DND-41 (cell line): ENCODE measurements around the gene EPN2.

ENCODE experiments used
- CTCF ChIP-seq: IDR thresholded peaks from 2 replicates; pipeline ENCODE4 v1.5.1; 2012; ENCODE audit warnings: borderline replicate concordance, low read length, moderate library complexity, mild to moderate bottlenecking; ENCODE audit not compliant: poor library complexity, severe bottlenecking; ENCODE audit errors: extremely low read depth
- EZH2 ChIP-seq: IDR thresholded peaks from 3 replicates; pipeline ENCODE4 v1.6.1; 2012; ENCODE audit warnings: borderline replicate concordance, low read depth, mild to moderate bottlenecking, moderate library complexity, low read length, inconsistent platforms; ENCODE audit not compliant: severe bottlenecking

GRCh38 chr17:19275457-19276127 is 38.4 kb downstream of the EPN2 start:
- TF ChIP-seq EZH2 (no peak), CTCF (no peak)
